HG03520 (cell line): ENCODE data around the gene CA4.

ENCODE experiments used
- ATAC-seq: cut with Tn5 transposase; IDR thresholded peaks from one replicate; pipeline ENCODE4 v1.9.1; 2021; ENCODE audit warnings: mild to moderate bottlenecking, moderate library complexity; ENCODE audit not compliant: unreplicated experiment

CA4 gene

GRCh38 chr17:60129164-60129563, 20.6 kb upstream of the CA4 start:
- ATAC-seq = no peak

- no peak for ATAC-seq
Observed at GRCh38 chr17:60130466-60130865, 19.3 kb upstream of the CA4 start.

GRCh38 chr17:60134396-60135150, 15.2 kb upstream of the CA4 start:
- ATAC-seq = no peak

GRCh38 chr17:60135151-60135950, 14.4 kb upstream of the CA4 start:
- peak; percentile 71 for ATAC-seq

GRCh38 chr17:60135951-60136666, 13.7 kb upstream of the CA4 start:
- ATAC-seq = no peak

GRCh38 chr17:60137731-60138130, 12.0 kb upstream of the CA4 start:
- no peak for ATAC-seq

GRCh38 chr17:60138769-60139437, 10.9 kb upstream of the CA4 start:
- ATAC-seq = no peak

GRCh38 chr17:60139438-60140285, 10.1 kb upstream of the CA4 start:
- ATAC-seq = no peak

- ATAC-seq = no peak
Observed at GRCh38 chr17:60141111-60142018, 8.4 kb upstream of the CA4 start.

- no peak for ATAC-seq
Observed at GRCh38 chr17:60142872-60143499, 6.8 kb upstream of the CA4 start.

- no peak for ATAC-seq
Observed at GRCh38 chr17:60145006-60145935, 4.5 kb upstream of the CA4 start.

GRCh38 chr17:60146206-60146605, 3.6 kb upstream of the CA4 start:
- ATAC-seq = no peak

GRCh38 chr17:60147553-60148223, 2.1 kb upstream of the CA4 start:
- no peak for ATAC-seq

GRCh38 chr17:60148373-60148772, 1.4 kb upstream of the CA4 start:
- no peak for ATAC-seq

- no peak for ATAC-seq
Observed at GRCh38 chr17:60151355-60151754, 1.6 kb downstream of the CA4 start.

GRCh38 chr17:60153606-60154390, 4.0 kb downstream of the CA4 start:
- no peak for ATAC-seq
